Measurements from ENCODE around the gene HS3ST2.

HS3ST2 gene

GRCh38 chr16:22848451-22848850 lies 34.5 kb downstream of the HS3ST2 start:
- DNase-seq (ENCODE audit: low read depth in 2 of 2), result no peak
- TF ChIP-seq CTCF (IDR thresholded peaks at IDR 0.05; ENCODE audit: low read depth, low read length), result no peak

GRCh38 chr16:22849517-22849916 lies 35.6 kb downstream of the HS3ST2 start:
- DNase-seq (ENCODE audit: low read depth in 2 of 2), result no peak
- TF ChIP-seq CTCF (IDR thresholded peaks at IDR 0.05; ENCODE audit: low read depth, low read length), result no peak

More at GRCh38 chr16:22848451-22848850, 34.5 kb downstream of the HS3ST2 start:
- H3K4me3 ChIP-seq (replicated peaks in 1 of 2; ENCODE audit: low read depth in 2 of 2, low read length in 2 of 2), result no peak overlapping the region

GRCh38 chr16:22855231-22855630 lies 41.3 kb downstream of the HS3ST2 start:
- no peak for DNase-seq (ENCODE audit: low read depth in 2 of 2)
- H3K4me3 ChIP-seq (replicated peaks in 1 of 2; ENCODE audit: low read depth in 2 of 2, low read length in 2 of 2), result no peak overlapping the region
- no peak for TF ChIP-seq CTCF (IDR thresholded peaks at IDR 0.05; ENCODE audit: low read depth, low read length)

More at GRCh38 chr16:22849517-22849916, 35.6 kb downstream of the HS3ST2 start:
- no peak overlapping the region for H3K4me3 ChIP-seq (replicated peaks in 1 of 2; ENCODE audit: low read depth in 2 of 2, low read length in 2 of 2)

GRCh38 chr16:22857296-22858025 lies 43.5 kb downstream of the HS3ST2 start:
- no peak for TF ChIP-seq CTCF (IDR thresholded peaks at IDR 0.05; ENCODE audit: low read depth, low read length)
- H3K4me3 ChIP-seq (replicated peaks in 1 of 2; ENCODE audit: low read depth in 2 of 2, low read length in 2 of 2), result no peak overlapping the region
- no peak for DNase-seq (ENCODE audit: low read depth in 2 of 2)

- no peak for TF ChIP-seq CTCF (IDR thresholded peaks at IDR 0.05; ENCODE audit: low read depth, low read length)
- H3K4me3 ChIP-seq (replicated peaks in 1 of 2; ENCODE audit: low read depth in 2 of 2, low read length in 2 of 2), result no peak overlapping the region
- DNase-seq (ENCODE audit: low read depth in 2 of 2), result no peak
These were observed 46.0 kb downstream of the HS3ST2 start for GRCh38 chr16:22859925-22860324.

GRCh38 chr16:22861580-22861979 lies 47.6 kb downstream of the HS3ST2 start:
- DNase-seq (ENCODE audit: low read depth in 2 of 2), result no peak
- no peak overlapping the region for H3K4me3 ChIP-seq (replicated peaks in 1 of 2; ENCODE audit: low read depth in 2 of 2, low read length in 2 of 2)
- no peak for TF ChIP-seq CTCF (IDR thresholded peaks at IDR 0.05; ENCODE audit: low read depth, low read length)

GRCh38 chr16:22862046-22862445 lies 48.1 kb downstream of the HS3ST2 start:
- no peak for TF ChIP-seq CTCF (IDR thresholded peaks at IDR 0.05; ENCODE audit: low read depth, low read length)
- H3K4me3 ChIP-seq (replicated peaks in 1 of 2; ENCODE audit: low read depth in 2 of 2, low read length in 2 of 2), result no peak overlapping the region
- no peak for DNase-seq (ENCODE audit: low read depth in 2 of 2)
